Effector memory CD8-positive, alpha-beta T cell (primary cell): Measurements from ENCODE around the gene MSH2.
A peak's percentile ranks its signal among the peaks of the same experiment; 100 is the strongest.
"Not testable (repeated sequence)": the region's sequence is repeated elsewhere in the genome, so short reads cannot be mapped to it uniquely, and the experiment has no call there.

ENCODE experiments used
- ATAC-seq: fragments of 150-1000 bp; cut with Tn5 transposase; replicated peaks from 2 replicates; pipeline ENCODE4 v1.10.0; 2021; ENCODE audit warnings: mild to moderate bottlenecking, moderate library complexity
- DNase-seq, 3 experiments: peaks; one replicate each; pipeline ENCODE4 v3.0.0; 2021
- H3K27ac Mint-ChIP-seq, 2 donors: one replicate each; pipeline ENCODE4 v1.8.0; 2022; ENCODE audit warnings: mild to moderate bottlenecking in 2 of 2, mixed read lengths in 2 of 2, moderate library complexity in 2 of 2
- H3K27me3 Mint-ChIP-seq, 2 donors: one replicate each; pipeline ENCODE4 v1.8.0; 2022; ENCODE audit warnings: mixed read lengths in 2 of 2
- H3K36me3 Mint-ChIP-seq: one replicate; pipeline ENCODE4 v1.8.0; 2022; ENCODE audit warnings: mild to moderate bottlenecking, moderate library complexity, mixed read lengths; ENCODE audit not compliant: insufficient read depth
- H3K4me1 Mint-ChIP-seq, 2 donors: one replicate each; pipeline ENCODE4 v1.8.0; 2022; ENCODE audit warnings: low read depth in 2 of 2, mixed read lengths in 2 of 2
- H3K4me3 Mint-ChIP-seq, 2 donors: one replicate each; pipeline ENCODE4 v1.8.0; 2022; ENCODE audit warnings: mild to moderate bottlenecking in 2 of 2, mixed read lengths in 2 of 2, moderate library complexity in 2 of 2
- H3K9me3 Mint-ChIP-seq, 2 donors: one replicate each; pipeline ENCODE4 v1.8.0; 2022; ENCODE audit warnings: mixed read lengths in 2 of 2

The MSH2 gene

GRCh38 chr2:47422560-47422959, 19.6 kb downstream of the MSH2 start:
- Mint-ChIP-seq H3K27ac (no peak overlapping the region), H3K4me3 (no peak overlapping the region), H3K36me3 (peaks cover 18% of the 10 kb centered on the region), H3K27me3 (no peaks in the 10 kb centered on the region), H3K9me3 (no peaks in the 10 kb centered on the region), H3K4me1 (no peaks in the 10 kb centered on the region)
- DNase-seq: no peak
- no peak for ATAC-seq

GRCh38 chr2:47426786-47427185, 23.8 kb downstream of the MSH2 start:
- no peak overlapping the region for H3K4me3 Mint-ChIP-seq
- no peak for ATAC-seq

GRCh38 chr2:47429795-47430194, 26.8 kb downstream of the MSH2 start:
- DNase-seq: no peak
- peaks cover 28% of the 10 kb centered on the region for H3K36me3 Mint-ChIP-seq
- no peak for ATAC-seq
- H3K9me3 Mint-ChIP-seq: no peaks in the 10 kb centered on the region
- H3K4me1 Mint-ChIP-seq: no peaks in the 10 kb centered on the region
- H3K27me3 Mint-ChIP-seq: no peaks in the 10 kb centered on the region
- no peak overlapping the region for H3K4me3 Mint-ChIP-seq
- H3K27ac Mint-ChIP-seq: no peak overlapping the region

More at GRCh38 chr2:47426786-47427185, 23.8 kb downstream of the MSH2 start:
- no peaks in the 10 kb centered on the region for H3K27me3 Mint-ChIP-seq
- H3K9me3 Mint-ChIP-seq: no peaks in the 10 kb centered on the region
- H3K27ac Mint-ChIP-seq: no peak overlapping the region
- no peaks in the 10 kb centered on the region for H3K4me1 Mint-ChIP-seq
- peaks cover 31% of the 10 kb centered on the region for H3K36me3 Mint-ChIP-seq
- no peak for DNase-seq

- peaks cover 24% of the 10 kb centered on the region for H3K36me3 Mint-ChIP-seq
- not testable (repeated sequence) for H3K9me3 Mint-ChIP-seq, H3K4me1 Mint-ChIP-seq
These were observed 30.1 kb downstream of the MSH2 start for GRCh38 chr2:47433006-47433405.

GRCh38 chr2:47433445-47433844, 30.5 kb downstream of the MSH2 start:
- not testable (repeated sequence) for DNase-seq, ATAC-seq, H3K27me3 Mint-ChIP-seq, H3K27ac Mint-ChIP-seq, H3K4me3 Mint-ChIP-seq, H3K9me3 Mint-ChIP-seq, H3K4me1 Mint-ChIP-seq
- peaks cover 24% of the 10 kb centered on the region for H3K36me3 Mint-ChIP-seq

More at GRCh38 chr2:47433006-47433405, 30.1 kb downstream of the MSH2 start:
- H3K27me3 Mint-ChIP-seq, DNase-seq, H3K27ac Mint-ChIP-seq, ATAC-seq, H3K4me3 Mint-ChIP-seq: not testable (repeated sequence)

- H3K27ac Mint-ChIP-seq: no peak overlapping the region
- ATAC-seq (no peak), DNase-seq (no peak)
- no peaks in the 10 kb centered on the region for H3K36me3 Mint-ChIP-seq
- no peak overlapping the region for H3K4me3 Mint-ChIP-seq
- H3K9me3 Mint-ChIP-seq: no peaks in the 10 kb centered on the region
- no peaks in the 10 kb centered on the region for H3K4me1 Mint-ChIP-seq
- H3K27me3 Mint-ChIP-seq: no peaks in the 10 kb centered on the region
These were observed 34.3 kb downstream of the MSH2 start for GRCh38 chr2:47437287-47437686.

GRCh38 chr2:47438106-47438505, 35.1 kb downstream of the MSH2 start:
- no peak overlapping the region for H3K4me3 Mint-ChIP-seq
- peaks cover 2 to 5% of the 10 kb centered on the region in 2 donors for H3K4me1 Mint-ChIP-seq
- H3K9me3 Mint-ChIP-seq: no peaks in the 10 kb centered on the region
- H3K27ac Mint-ChIP-seq: peak overlapping the region in 1 of 2 donors; percentile 15
- DNase-seq: no peak
- peaks cover 4% of the 10 kb centered on the region for H3K36me3 Mint-ChIP-seq
- ATAC-seq: no peak
- no peaks in the 10 kb centered on the region for H3K27me3 Mint-ChIP-seq

- no peaks in the 10 kb centered on the region for H3K9me3 Mint-ChIP-seq
- H3K27me3 Mint-ChIP-seq: no peaks in the 10 kb centered on the region
- peaks cover 2 to 9% of the 10 kb centered on the region in 2 donors for H3K4me1 Mint-ChIP-seq
- no peak overlapping the region for H3K27ac Mint-ChIP-seq
- H3K36me3 Mint-ChIP-seq: peaks cover 4% of the 10 kb centered on the region
- DNase-seq (no peak), ATAC-seq (no peak)
- no peak overlapping the region for H3K4me3 Mint-ChIP-seq
These were observed 35.8 kb downstream of the MSH2 start for GRCh38 chr2:47438783-47439182.

GRCh38 chr2:47451790-47452189, 48.8 kb downstream of the MSH2 start:
- no peaks in the 10 kb centered on the region for H3K27me3 Mint-ChIP-seq
- no peak overlapping the region for H3K27ac Mint-ChIP-seq
- H3K4me1 Mint-ChIP-seq: no peaks in the 10 kb centered on the region
- DNase-seq (no peak), ATAC-seq (no peak)
- H3K9me3 Mint-ChIP-seq: no peaks in the 10 kb centered on the region
- peaks cover 20% of the 10 kb centered on the region for H3K36me3 Mint-ChIP-seq
- H3K4me3 Mint-ChIP-seq: no peak overlapping the region

GRCh38 chr2:47452761-47453160, 49.8 kb downstream of the MSH2 start:
- ATAC-seq: no peak
- Mint-ChIP-seq H3K4me1 (no peaks in the 10 kb centered on the region), H3K27ac (peak overlapping the region in 1 of 2 donors; percentile 72), H3K36me3 (peaks cover 13% of the 10 kb centered on the region), H3K9me3 (no peaks in the 10 kb centered on the region), H3K27me3 (no peaks in the 10 kb centered on the region), H3K4me3 (no peak overlapping the region)
- no peak for DNase-seq

- H3K27ac Mint-ChIP-seq, H3K4me3 Mint-ChIP-seq, H3K9me3 Mint-ChIP-seq, H3K36me3 Mint-ChIP-seq, H3K4me1 Mint-ChIP-seq, H3K27me3 Mint-ChIP-seq, DNase-seq, ATAC-seq: not testable (repeated sequence)
These were observed 51.9 kb downstream of the MSH2 start for GRCh38 chr2:47454818-47455217.

- no peak for DNase-seq
- Mint-ChIP-seq H3K9me3 (no peaks in the 10 kb centered on the region), H3K36me3 (peaks cover under 1% of the 10 kb centered on the region), H3K4me1 (peaks cover 6 to 10% of the 10 kb centered on the region in 2 donors), H3K27ac (no peak overlapping the region), H3K4me3 (no peak overlapping the region), H3K27me3 (no peaks in the 10 kb centered on the region)
- no peak for ATAC-seq
These were observed 52.5 kb downstream of the MSH2 start for GRCh38 chr2:47455411-47455810.

GRCh38 chr2:47456851-47457250, 53.9 kb downstream of the MSH2 start:
- no peak for DNase-seq

GRCh38 chr2:47457268-47457667, 54.3 kb downstream of the MSH2 start:
- Mint-ChIP-seq H3K9me3 (no peaks in the 10 kb centered on the region), H3K27me3 (no peaks in the 10 kb centered on the region), H3K4me3 (no peak overlapping the region), H3K27ac (peak overlapping the region in 1 of 2 donors; percentile 26), H3K36me3 (no peaks in the 10 kb centered on the region), H3K4me1 (peaks cover 6 to 10% of the 10 kb centered on the region in 2 donors)
- DNase-seq (no peak), ATAC-seq (no peak)

More at GRCh38 chr2:47456851-47457250, 53.9 kb downstream of the MSH2 start:
- no peak overlapping the region for H3K4me3 Mint-ChIP-seq
- H3K36me3 Mint-ChIP-seq: no peaks in the 10 kb centered on the region
- no peak for ATAC-seq
- peak overlapping the region in 1 of 2 donors; percentile 26 for H3K27ac Mint-ChIP-seq
- no peaks in the 10 kb centered on the region for H3K27me3 Mint-ChIP-seq
- H3K9me3 Mint-ChIP-seq: no peaks in the 10 kb centered on the region
- peaks cover 6 to 10% of the 10 kb centered on the region in 2 donors for H3K4me1 Mint-ChIP-seq

- no peaks in the 10 kb centered on the region for H3K27me3 Mint-ChIP-seq
- DNase-seq (no peak), ATAC-seq (no peak)
- peaks cover 6 to 10% of the 10 kb centered on the region in 2 donors for H3K4me1 Mint-ChIP-seq
- no peak overlapping the region for H3K4me3 Mint-ChIP-seq
- no peaks in the 10 kb centered on the region for H3K9me3 Mint-ChIP-seq
- H3K36me3 Mint-ChIP-seq: peaks cover 10% of the 10 kb centered on the region
- H3K27ac Mint-ChIP-seq: peak overlapping the region; percentile 6 to 93
These were observed 56.1 kb downstream of the MSH2 start for GRCh38 chr2:47459021-47459420.
